Measurements from ENCODE around the gene ZFP91. TPM values are rescaled to one million over a fixed set of nuclear protein-coding genes. Genes with fewer than 3 reads are reported as not detected.

ZFP91 gene
- total and polyA plus RNA-seq, 3 donors from 2014 or later = 99.0 to 215 (median 126) TPM

DNA sequence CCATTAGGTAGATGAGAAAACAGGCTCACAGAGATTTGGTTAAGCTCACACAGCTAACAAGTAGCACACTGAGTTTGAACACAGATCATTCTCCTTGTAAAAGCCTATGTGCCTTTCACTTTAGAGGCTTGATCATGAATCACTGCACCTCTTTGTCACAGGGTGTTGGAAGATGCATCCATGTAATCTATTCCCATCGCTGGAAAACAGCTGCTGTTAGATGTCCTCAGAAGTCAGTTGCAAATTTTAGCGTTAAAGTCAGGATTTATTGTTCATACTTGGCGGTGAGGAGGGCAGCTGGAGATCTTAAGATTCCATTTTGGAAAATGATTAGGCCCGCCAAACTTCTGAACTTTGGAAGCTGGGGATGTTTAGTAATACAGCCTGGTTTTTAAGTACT lies 46.2 kb downstream of the ZFP91 start:
- H3K4me3 ChIP-seq = no peak overlapping the region
- intact Hi-C loops (cut with DNase I; ENCODE audit: low total_unique reads) = no loop called here
- no peak for TF ChIP-seq POLR2A (IDR thresholded peaks at IDR 0.05)
- no peaks in the 10 kb centered on the region for H3K27me3 ChIP-seq
- no peaks in the 10 kb centered on the region for H3K36me3 ChIP-seq (ENCODE audit: low read depth, missing control alignments)
- DNase-seq = no peak
- H3K27ac ChIP-seq = no peak overlapping the region
- H3K9me3 ChIP-seq = no peaks in the 10 kb centered on the region
- WGBS, 2 donors = 88 to 90% methylated on average over 4 of the region's 4 CpGs
- peaks cover 5% of the 10 kb centered on the region for H3K4me1 ChIP-seq

DNA sequence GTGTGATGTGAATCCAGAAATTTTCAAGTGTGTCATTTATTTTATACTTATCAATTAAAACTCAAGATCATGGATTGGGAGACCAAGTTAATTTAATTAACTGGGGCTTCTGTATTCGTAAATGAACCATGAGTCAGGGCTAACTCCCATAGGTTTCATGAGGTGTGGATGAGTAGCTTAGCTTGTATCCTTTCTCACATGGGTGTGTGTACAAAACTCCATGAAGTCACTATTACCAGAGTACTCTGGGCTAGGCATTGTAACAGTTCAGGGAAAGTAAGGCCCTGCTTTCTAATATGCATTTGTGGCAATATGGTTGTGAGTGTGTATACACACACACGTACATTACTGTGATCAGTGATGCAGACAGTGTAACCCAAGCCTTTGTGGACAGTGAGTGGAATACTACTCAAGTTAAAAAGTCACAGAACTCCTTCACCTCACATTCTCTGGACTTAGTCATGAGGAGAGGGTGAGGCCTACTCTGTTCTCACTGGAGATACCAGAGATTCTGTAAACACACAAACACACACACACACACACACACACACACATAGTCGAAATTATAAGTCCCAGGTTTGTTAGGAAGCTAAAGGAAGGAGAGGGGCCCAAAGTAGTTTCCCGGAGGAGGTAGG lies 47.1 kb downstream of the ZFP91 start:
- DNase-seq = no peak
- TF ChIP-seq, protein P1, sequence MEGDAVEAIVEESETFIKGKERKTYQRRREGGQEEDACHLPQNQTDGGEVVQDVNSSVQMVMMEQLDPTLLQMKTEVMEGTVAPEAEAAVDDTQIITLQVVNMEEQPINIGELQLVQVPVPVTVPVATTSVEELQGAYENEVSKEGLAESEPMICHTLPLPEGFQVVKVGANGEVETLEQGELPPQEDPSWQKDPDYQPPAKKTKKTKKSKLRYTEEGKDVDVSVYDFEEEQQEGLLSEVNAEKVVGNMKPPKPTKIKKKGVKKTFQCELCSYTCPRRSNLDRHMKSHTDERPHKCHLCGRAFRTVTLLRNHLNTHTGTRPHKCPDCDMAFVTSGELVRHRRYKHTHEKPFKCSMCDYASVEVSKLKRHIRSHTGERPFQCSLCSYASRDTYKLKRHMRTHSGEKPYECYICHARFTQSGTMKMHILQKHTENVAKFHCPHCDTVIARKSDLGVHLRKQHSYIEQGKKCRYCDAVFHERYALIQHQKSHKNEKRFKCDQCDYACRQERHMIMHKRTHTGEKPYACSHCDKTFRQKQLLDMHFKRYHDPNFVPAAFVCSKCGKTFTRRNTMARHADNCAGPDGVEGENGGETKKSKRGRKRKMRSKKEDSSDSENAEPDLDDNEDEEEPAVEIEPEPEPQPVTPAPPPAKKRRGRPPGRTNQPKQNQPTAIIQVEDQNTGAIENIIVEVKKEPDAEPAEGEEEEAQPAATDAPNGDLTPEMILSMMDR (IDR thresholded peaks at IDR 0.05) = no peak
- WGBS, 2 donors = 96% methylated on average over 4 of the region's 4 CpGs
- Histone ChIP-seq H3K4me3 (no peak overlapping the region), H3K9me3 (no peaks in the 10 kb centered on the region), H3K4me1 (no peaks in the 10 kb centered on the region), H3K27me3 (no peaks in the 10 kb centered on the region), H3K36me3 (ENCODE audit: low read depth, missing control alignments) (no peaks in the 10 kb centered on the region), H3K27ac (no peak overlapping the region)
- intact Hi-C loops (cut with DNase I; ENCODE audit: low total_unique reads) = no loop called here

DNA sequence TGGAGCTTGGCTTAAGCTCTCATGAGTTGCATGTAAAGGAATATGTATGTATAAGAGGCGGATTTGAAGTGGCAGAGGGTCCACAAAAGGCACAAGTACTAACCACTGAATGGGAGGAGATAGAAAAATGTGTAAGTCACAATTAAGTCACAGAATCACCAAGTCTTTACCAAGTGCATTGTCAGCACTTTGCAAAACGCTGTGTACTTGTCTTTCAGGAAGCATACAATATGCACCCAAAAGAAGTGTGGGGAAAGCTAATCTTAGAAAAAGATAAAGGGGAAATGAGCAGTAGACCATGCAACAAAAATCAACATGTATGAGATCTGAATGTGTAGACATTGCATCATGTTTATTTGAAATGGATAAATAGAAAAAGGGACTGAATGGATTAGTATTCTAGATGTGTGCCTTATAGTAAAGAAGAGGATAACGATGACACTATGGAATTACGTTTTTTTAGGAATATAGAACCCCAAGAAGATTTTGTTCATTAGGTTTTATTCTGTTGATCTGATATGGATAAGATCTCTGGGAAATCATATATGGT lies 48.1 kb downstream of the ZFP91 start:
- Histone ChIP-seq H3K4me1 (no peaks in the 10 kb centered on the region), H3K27me3 (no peaks in the 10 kb centered on the region), H3K9me3 (no peaks in the 10 kb centered on the region), H3K36me3 (ENCODE audit: low read depth, missing control alignments) (no peaks in the 10 kb centered on the region), H3K4me3 (no peak overlapping the region), H3K27ac (no peak overlapping the region)
- 72 to 80% methylated on average over 4 of the region's 4 CpGs for WGBS, 2 donors
- intact Hi-C loops (cut with DNase I; ENCODE audit: low total_unique reads) = no loop called here
- TF ChIP-seq, protein P1 (IDR thresholded peaks at IDR 0.05) = no peak
- TF ChIP-seq POLR2A (IDR thresholded peaks at IDR 0.05) = no peak
- DNase-seq = no peak

DNA sequence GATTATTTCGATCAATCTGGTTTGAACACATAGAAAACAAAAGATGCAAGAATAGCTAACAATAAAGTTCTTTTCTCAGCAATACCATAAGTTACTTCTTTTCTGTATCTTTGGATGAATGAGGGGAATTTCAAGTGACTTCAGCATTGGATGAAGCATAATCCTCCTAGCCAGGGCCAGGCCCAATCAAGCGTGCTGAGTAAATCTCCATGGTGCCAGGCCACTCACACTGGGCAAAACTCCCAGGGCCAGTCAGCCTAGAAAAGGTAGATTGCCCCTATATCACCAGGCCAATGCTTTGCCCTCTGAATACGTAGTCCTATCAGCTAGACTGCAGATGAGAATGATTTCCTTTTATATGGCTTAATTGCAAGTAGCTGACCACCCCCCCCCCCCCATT lies 49.6 kb downstream of the ZFP91 start:
- Histone ChIP-seq H3K27me3 (no peaks in the 10 kb centered on the region), H3K4me3 (no peak overlapping the region), H3K36me3 (ENCODE audit: low read depth, missing control alignments) (no peaks in the 10 kb centered on the region), H3K9me3 (no peaks in the 10 kb centered on the region), H3K27ac (no peak overlapping the region), H3K4me1 (peaks cover 5% of the 10 kb centered on the region)
- TF ChIP-seq, protein P1 (IDR thresholded peaks at IDR 0.05) = no peak
- no peak for TF ChIP-seq POLR2A (IDR thresholded peaks at IDR 0.05)
- intact Hi-C loops (cut with DNase I; ENCODE audit: low total_unique reads) = no loop called here
- 83 to 87% methylated on average over 3 of the region's 3 CpGs for WGBS, 2 donors
- no peak for DNase-seq

DNA sequence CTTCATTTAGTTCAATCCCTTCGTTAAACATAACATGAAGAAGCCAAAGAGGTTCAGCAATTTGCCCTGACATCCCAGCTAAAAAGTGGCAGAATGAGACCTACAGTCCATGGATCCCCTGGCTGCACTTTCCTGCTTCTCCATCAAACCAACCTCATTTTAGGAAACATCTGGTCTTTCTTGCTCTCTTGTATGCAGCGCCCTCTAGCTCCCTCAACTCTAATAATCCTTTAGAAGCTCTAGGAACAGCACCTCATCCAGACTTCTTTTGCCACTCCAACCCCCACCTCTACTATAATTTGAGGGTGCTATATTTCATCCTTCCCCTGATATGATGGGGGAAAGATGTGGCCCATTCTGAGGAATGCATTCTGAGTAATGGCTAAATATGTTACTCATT lies 51.0 kb downstream of the ZFP91 start:
- TF ChIP-seq POLR2A (IDR thresholded peaks at IDR 0.05) = no peak
- TF ChIP-seq, protein P1 (IDR thresholded peaks at IDR 0.05) = peak; percentile 19 to 49 (median 44)
- intact Hi-C loops (cut with DNase I; ENCODE audit: low total_unique reads) = no loop called here
- 25 to 33% methylated on average over 2 of the region's 2 CpGs for WGBS, 2 donors
- no peaks in the 10 kb centered on the region for H3K27me3 ChIP-seq
- DNase-seq = peak; percentile 56
- H3K27ac ChIP-seq = no peak overlapping the region
- H3K4me1 ChIP-seq = peaks cover 5% of the 10 kb centered on the region
- no peaks in the 10 kb centered on the region for H3K36me3 ChIP-seq (ENCODE audit: low read depth, missing control alignments)
- H3K9me3 ChIP-seq = no peaks in the 10 kb centered on the region
- no peak overlapping the region for H3K4me3 ChIP-seq
